ENCODE measurements around the gene PHF2. TPM values are rescaled to one million over a fixed set of nuclear protein-coding genes. Genes with fewer than 3 reads are reported as not detected.

PHF2 gene
- total RNA-seq, 1 donor from 2014 or later = 36.5 TPM

DNA sequence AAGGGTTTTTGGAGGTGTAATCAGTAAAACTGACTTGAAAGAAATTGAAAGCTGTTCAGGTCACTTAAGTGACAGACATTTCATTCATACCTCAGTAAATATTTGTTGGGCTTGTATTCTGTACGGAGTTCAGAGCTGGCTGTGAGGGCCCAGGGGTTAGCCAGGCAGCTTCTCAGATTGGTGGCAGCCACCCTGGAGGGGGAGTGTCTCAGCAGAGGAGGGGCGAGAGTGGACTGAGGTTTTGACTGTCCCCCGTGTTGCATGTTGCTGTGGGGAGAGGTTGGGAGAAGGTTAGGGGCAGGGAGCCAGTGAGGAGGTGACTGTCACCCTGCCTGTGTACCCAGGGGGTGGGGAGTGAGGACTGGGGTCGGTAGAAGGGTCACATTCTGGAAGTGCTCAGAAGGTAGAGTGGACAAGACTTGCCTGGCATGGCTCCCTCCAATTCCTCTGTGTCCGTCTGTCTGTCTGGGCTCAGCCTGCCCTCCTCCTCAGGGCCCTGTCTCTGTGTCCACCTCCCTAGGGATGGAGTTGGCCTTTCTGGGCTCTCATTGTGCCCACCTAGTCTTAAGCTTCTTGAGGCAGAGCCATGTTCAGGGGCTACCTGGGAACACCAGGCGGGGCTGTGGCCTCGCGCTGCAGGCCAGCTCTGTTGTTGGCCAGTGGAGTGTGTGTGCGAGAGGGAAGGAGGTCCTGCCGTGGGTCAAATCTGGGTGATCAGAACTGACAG is 4.4 kb downstream of the PHF2 start:
- DNase-seq (ENCODE audit: low spot score, unreplicated experiment) = no peak
- TF ChIP-seq, protein P1, sequence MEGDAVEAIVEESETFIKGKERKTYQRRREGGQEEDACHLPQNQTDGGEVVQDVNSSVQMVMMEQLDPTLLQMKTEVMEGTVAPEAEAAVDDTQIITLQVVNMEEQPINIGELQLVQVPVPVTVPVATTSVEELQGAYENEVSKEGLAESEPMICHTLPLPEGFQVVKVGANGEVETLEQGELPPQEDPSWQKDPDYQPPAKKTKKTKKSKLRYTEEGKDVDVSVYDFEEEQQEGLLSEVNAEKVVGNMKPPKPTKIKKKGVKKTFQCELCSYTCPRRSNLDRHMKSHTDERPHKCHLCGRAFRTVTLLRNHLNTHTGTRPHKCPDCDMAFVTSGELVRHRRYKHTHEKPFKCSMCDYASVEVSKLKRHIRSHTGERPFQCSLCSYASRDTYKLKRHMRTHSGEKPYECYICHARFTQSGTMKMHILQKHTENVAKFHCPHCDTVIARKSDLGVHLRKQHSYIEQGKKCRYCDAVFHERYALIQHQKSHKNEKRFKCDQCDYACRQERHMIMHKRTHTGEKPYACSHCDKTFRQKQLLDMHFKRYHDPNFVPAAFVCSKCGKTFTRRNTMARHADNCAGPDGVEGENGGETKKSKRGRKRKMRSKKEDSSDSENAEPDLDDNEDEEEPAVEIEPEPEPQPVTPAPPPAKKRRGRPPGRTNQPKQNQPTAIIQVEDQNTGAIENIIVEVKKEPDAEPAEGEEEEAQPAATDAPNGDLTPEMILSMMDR (IDR thresholded peaks at IDR 0.05; ENCODE audit: unreplicated experiment) = no peak
- Mint-ChIP-seq H3K27ac (peak overlapping the region; percentile 89), H3K9me3 (ENCODE audit: low read depth) (peaks cover 4% of the 10 kb centered on the region), H3K36me3 (ENCODE audit: insufficient read depth) (peaks cover 4% of the 10 kb centered on the region), H3K4me1 (ENCODE audit: low read depth) (peaks cover 49% of the 10 kb centered on the region), H3K27me3 (no peaks in the 10 kb centered on the region), H3K4me3 (ENCODE audit: low read depth) (peak overlapping the region; percentile 46)

DNA sequence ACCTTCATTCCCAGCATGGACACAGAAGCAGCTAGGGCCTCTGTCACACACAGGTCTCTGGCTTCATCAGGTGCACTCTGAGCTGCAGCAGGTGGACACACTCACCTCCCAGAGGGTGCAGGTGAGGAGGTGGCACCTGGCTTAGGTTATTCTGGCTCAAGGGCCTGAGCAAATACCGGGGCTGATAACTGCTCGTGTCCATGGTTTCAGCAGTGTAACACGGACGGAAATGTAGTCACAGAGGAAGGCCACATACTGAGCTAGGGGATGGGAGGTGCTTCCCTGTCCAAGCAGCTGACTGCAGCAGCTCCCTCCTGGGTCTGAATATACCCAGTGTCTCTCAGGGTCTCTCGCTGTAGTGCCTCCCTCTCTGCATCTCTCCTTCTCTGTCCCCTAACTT is 5.7 kb downstream of the PHF2 start:
- Mint-ChIP-seq H3K4me3 (ENCODE audit: low read depth) (peak overlapping the region; percentile 4), H3K9me3 (ENCODE audit: low read depth) (peaks cover 4% of the 10 kb centered on the region)
- DNase-seq (ENCODE audit: low spot score, unreplicated experiment) = no peak

DNA sequence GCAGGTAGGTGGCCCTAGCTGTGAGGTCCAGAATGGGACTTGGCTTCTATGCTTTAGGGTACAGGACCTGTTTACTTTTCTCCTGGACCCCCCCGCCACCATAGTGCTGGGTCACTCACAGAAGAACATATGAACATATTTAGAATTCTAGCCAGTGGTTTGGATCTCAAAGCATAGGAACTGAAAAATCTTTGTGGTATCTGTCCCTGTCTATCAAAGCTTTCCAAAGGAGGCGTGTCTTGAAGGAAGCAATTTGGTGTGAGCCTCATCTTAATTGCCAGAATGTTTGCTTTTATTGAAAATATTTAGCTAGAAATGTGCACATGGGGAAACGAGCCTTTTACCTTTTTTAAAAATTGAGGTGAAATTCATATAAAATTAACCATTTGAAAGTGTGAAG is 6.2 kb downstream of the PHF2 start:
- peaks cover 51% of the 10 kb centered on the region for H3K4me1 Mint-ChIP-seq (ENCODE audit: low read depth)
- H3K9me3 Mint-ChIP-seq (ENCODE audit: low read depth) = peaks cover 4% of the 10 kb centered on the region
- H3K27ac Mint-ChIP-seq = peak overlapping the region; percentile 82
- H3K36me3 Mint-ChIP-seq (ENCODE audit: insufficient read depth) = peaks cover 4% of the 10 kb centered on the region
- H3K27me3 Mint-ChIP-seq = no peaks in the 10 kb centered on the region
- TF ChIP-seq, protein P1 (IDR thresholded peaks at IDR 0.05; ENCODE audit: unreplicated experiment) = no peak
- DNase-seq (ENCODE audit: low spot score, unreplicated experiment) = no peak
- H3K4me3 Mint-ChIP-seq (ENCODE audit: low read depth) = peak overlapping the region; percentile 2

More for the DNA sequence above, 5.7 kb downstream of the PHF2 start:
- TF ChIP-seq, protein P1 (IDR thresholded peaks at IDR 0.05; ENCODE audit: unreplicated experiment) = no peak
- Mint-ChIP-seq H3K4me1 (ENCODE audit: low read depth) (peaks cover 52% of the 10 kb centered on the region), H3K27me3 (no peaks in the 10 kb centered on the region), H3K27ac (peak overlapping the region; percentile 82), H3K36me3 (ENCODE audit: insufficient read depth) (peaks cover 4% of the 10 kb centered on the region)

DNA sequence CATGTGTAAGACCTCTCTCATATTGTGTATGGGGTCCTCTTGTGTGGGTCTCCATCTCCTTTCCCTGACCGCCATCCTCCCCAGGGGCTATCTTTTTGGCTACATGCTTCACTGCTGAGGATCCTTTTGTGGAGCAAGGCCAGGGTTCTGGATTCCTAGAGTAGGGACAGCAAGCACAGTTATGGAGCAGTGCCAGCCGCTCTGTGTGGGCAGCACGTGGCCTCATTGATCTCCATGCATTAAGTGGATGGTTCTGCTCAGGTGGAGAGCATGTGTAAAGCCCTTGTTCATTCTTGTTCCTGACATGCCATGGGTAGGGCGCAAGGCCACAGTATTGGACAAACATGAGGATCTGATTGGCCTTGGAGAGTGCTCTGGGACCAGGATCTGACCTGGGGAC is 8.9 kb downstream of the PHF2 start:
- TF ChIP-seq, protein P1 (IDR thresholded peaks at IDR 0.05; ENCODE audit: unreplicated experiment) = no peak
- Mint-ChIP-seq H3K27ac (no peak overlapping the region), H3K36me3 (ENCODE audit: insufficient read depth) (peaks cover 4% of the 10 kb centered on the region)

GRCh38 chr9:93585695-93586094 is 9.3 kb downstream of the PHF2 start:
- no peak for DNase-seq (ENCODE audit: low spot score, unreplicated experiment)
- Mint-ChIP-seq H3K27me3 (no peaks in the 10 kb centered on the region), H3K27ac (no peak overlapping the region), H3K36me3 (ENCODE audit: insufficient read depth) (peaks cover 4% of the 10 kb centered on the region), H3K4me3 (ENCODE audit: low read depth) (no peak overlapping the region), H3K4me1 (ENCODE audit: low read depth) (peaks cover 51% of the 10 kb centered on the region), H3K9me3 (ENCODE audit: low read depth) (peaks cover 4% of the 10 kb centered on the region)
- TF ChIP-seq, protein P1 (IDR thresholded peaks at IDR 0.05; ENCODE audit: unreplicated experiment) = no peak

More for the DNA sequence above, 8.9 kb downstream of the PHF2 start:
- peaks cover 4% of the 10 kb centered on the region for H3K9me3 Mint-ChIP-seq (ENCODE audit: low read depth)
- H3K4me1 Mint-ChIP-seq (ENCODE audit: low read depth) = peaks cover 51% of the 10 kb centered on the region
- H3K4me3 Mint-ChIP-seq (ENCODE audit: low read depth) = no peak overlapping the region
- DNase-seq (ENCODE audit: low spot score, unreplicated experiment) = no peak
- no peaks in the 10 kb centered on the region for H3K27me3 Mint-ChIP-seq
